SU-DHL-6 (cell line): ENCODE results near the gene KLHL41.

Experiments used
- H2AFZ ChIP-seq: fragments of 200-600 bp; sonication (generic); 2 replicates; pipeline ENCODE4 v1.6.1; 2014; ENCODE audit warnings: low read depth, mild to moderate bottlenecking, moderate library complexity, mixed read lengths, antibody characterized with exemption, low read length; ENCODE audit not compliant: severe bottlenecking
- H3F3A ChIP-seq: fragments of 200-600 bp; shearing (Covaris generic); 2 replicates; pipeline ENCODE4 v1.6.0; 2016; ENCODE audit warnings: antibody characterized with exemption, mild to moderate bottlenecking; ENCODE audit not compliant: insufficient read depth
- H3K27ac ChIP-seq: fragments of 200-600 bp; sonication (generic); 2 replicates; pipeline ENCODE4 v1.5.1; 2016; ENCODE audit warnings: low read depth, mild to moderate bottlenecking, low read length, moderate library complexity, mixed read lengths
- H3K27me3 ChIP-seq: fragments of 200-600 bp; sonication (generic), shearing (Covaris generic); 2 replicates; pipeline ENCODE4 v1.6.0; 2014; ENCODE audit warnings: mild to moderate bottlenecking, low read length
- H3K36me3 ChIP-seq: fragments of 200-600 bp; sonication (generic); 2 replicates; pipeline ENCODE4 v1.6.1; 2014; ENCODE audit warnings: mild to moderate bottlenecking, low read length, mixed read lengths
- H3K4me2 ChIP-seq: fragments of 300-600, 200-600 bp; shearing (Covaris generic), sonication (generic); 2 replicates; pipeline ENCODE4 v1.6.0; 2014; ENCODE audit warnings: low read length, low read depth, mild to moderate bottlenecking; ENCODE audit not compliant: poor library complexity, severe bottlenecking
- H3K4me3 ChIP-seq: fragments of 200-600 bp; sonication (generic); 2 replicates; pipeline ENCODE4 v1.5.1; 2014; ENCODE audit warnings: antibody characterized with exemption, low read length, mild to moderate bottlenecking, mixed read lengths; ENCODE audit not compliant: insufficient read depth, poor library complexity, severe bottlenecking
- H3K79me2 ChIP-seq: fragments of 200-600 bp; sonication (generic); 2 replicates; pipeline ENCODE4 v1.6.1; 2014; ENCODE audit warnings: mild to moderate bottlenecking, low read length, moderate library complexity; ENCODE audit not compliant: insufficient read depth
- H3K9ac ChIP-seq: fragments of 200-600 bp; sonication (generic); 2 replicates; pipeline ENCODE4 v1.7.0; 2014; ENCODE audit warnings: mild to moderate bottlenecking, low read length
- H3K9me2 ChIP-seq: fragments of 200-600 bp; sonication (generic); replicated peaks from 2 replicates; pipeline ENCODE4 v1.6.1; 2014; ENCODE audit warnings: low read length; ENCODE audit not compliant: insufficient read depth
- H3K9me3 ChIP-seq: fragments of 200-600 bp; sonication (generic); 2 replicates; pipeline ENCODE4 v1.6.1; 2014; ENCODE audit warnings: low read length, mixed read lengths; ENCODE audit not compliant: insufficient read depth
- H4K20me1 ChIP-seq: fragments of 200-600 bp; sonication (generic); 2 replicates; pipeline ENCODE4 v1.6.1; 2014; ENCODE audit warnings: low read depth, mild to moderate bottlenecking, antibody characterized with exemption, low read length, moderate library complexity, mixed read lengths
- CTCF ChIP-seq: fragments of 200-600 bp; sonication (generic); IDR thresholded peaks from one replicate; pipeline ENCODE4 v1.5.1; 2017; ENCODE audit warnings: antibody characterized with exemption, mild to moderate bottlenecking, low read length, moderate library complexity; ENCODE audit not compliant: insufficient read depth, poor library complexity, severe bottlenecking
- EZH2phosphoT487 ChIP-seq: fragments of 200-600 bp; sonication (generic), shearing (Covaris generic); conservative IDR thresholded peaks from 2 replicates; pipeline ENCODE4 v1.6.1; 2018; ENCODE audit warnings: mild to moderate bottlenecking, antibody characterized with exemption, low read length, moderate library complexity, mixed read lengths

The KLHL41 gene

GRCh38 chr2:169478339-169478738, 31.2 kb upstream of the KLHL41 start:
- Histone ChIP-seq H2AFZ (peak overlapping the region; percentile 99), H4K20me1 (no peaks in the 10 kb centered on the region), H3K4me2 (no peak overlapping the region), H3K27ac (no peak overlapping the region), H3K36me3 (no peaks in the 10 kb centered on the region), H3K9me2 (no peaks in the 10 kb centered on the region), H3K79me2 (no peaks in the 10 kb centered on the region), H3K4me3 (no peak overlapping the region), H3K9ac (no peak overlapping the region), H3K9me3 (no peaks in the 10 kb centered on the region), H3K27me3 (no peaks in the 10 kb centered on the region), H3F3A (no peaks in the 10 kb centered on the region)
- TF ChIP-seq CTCF, result no peak
- TF ChIP-seq EZH2phosphoT487, result no peak

- no peak for TF ChIP-seq EZH2phosphoT487
- TF ChIP-seq CTCF, result no peak
- H3K4me3 ChIP-seq, result peak overlapping the region; percentile 70
- peak overlapping the region; percentile 99 for H2AFZ ChIP-seq
- no peaks in the 10 kb centered on the region for H4K20me1 ChIP-seq
- H3K9me2 ChIP-seq, result no peaks in the 10 kb centered on the region
- H3K79me2 ChIP-seq, result no peaks in the 10 kb centered on the region
- H3K27me3 ChIP-seq, result no peaks in the 10 kb centered on the region
- H3K36me3 ChIP-seq, result no peaks in the 10 kb centered on the region
- H3F3A ChIP-seq, result no peaks in the 10 kb centered on the region
- no peak overlapping the region for H3K27ac ChIP-seq
- peak overlapping the region; percentile 55 for H3K4me2 ChIP-seq
- H3K9ac ChIP-seq, result peak overlapping the region; percentile 51
- H3K9me3 ChIP-seq, result no peaks in the 10 kb centered on the region
These were observed 30.7 kb upstream of the KLHL41 start for GRCh38 chr2:169478745-169479256.

GRCh38 chr2:169479257-169480078, 30.0 kb upstream of the KLHL41 start, which contains the start of gene BBS5:
Gene BBS5 (plus strand): TSS chr2:169479494. CDS start chr2:169479554, 60 bp downstream.
- Histone ChIP-seq H3K79me2 (no peaks in the 10 kb centered on the region), H3K9me3 (no peaks in the 10 kb centered on the region), H3K4me3 (peak within 1 kb of the TSS; percentile 70), H3K9me2 (no peaks in the 10 kb centered on the region), H3K4me2 (peak within 1 kb of the TSS; percentile 55), H3K9ac (peak within 1 kb of the TSS; percentile 51), H3F3A (no peaks in the 10 kb centered on the region), H4K20me1 (no peaks in the 10 kb centered on the region), H2AFZ (peak within 1 kb of the TSS; percentile 99), H3K36me3 (no peaks in the 10 kb centered on the region), H3K27ac (no peak within 1 kb of the TSS), H3K27me3 (no peaks in the 10 kb centered on the region)
- TF ChIP-seq EZH2phosphoT487, result no peak
- TF ChIP-seq CTCF, result peak; percentile 46
